HL-60 (cell line): ENCODE measurements around the gene ELMOD3.
"Not testable (repeated sequence)": the region's sequence is repeated elsewhere in the genome, so short reads cannot be mapped to it uniquely, and the experiment has no call there.

Experiments used
- CTCF ChIP-seq: IDR thresholded peaks from one replicate; pipeline ENCODE4 v1.5.1; 2011; ENCODE audit warnings: low read length, control low read depth, inconsistent platforms; ENCODE audit not compliant: insufficient read depth
- POLR2AphosphoS5 ChIP-seq: IDR thresholded peaks from 2 replicates; pipeline ENCODE4 v1.6.1; 2012; ENCODE audit warnings: low read depth
- SPI1 ChIP-seq: IDR thresholded peaks from 2 replicates; pipeline ENCODE4 v1.6.1; 2012; ENCODE audit warnings: low read depth, mild to moderate bottlenecking, borderline replicate concordance

DNA sequence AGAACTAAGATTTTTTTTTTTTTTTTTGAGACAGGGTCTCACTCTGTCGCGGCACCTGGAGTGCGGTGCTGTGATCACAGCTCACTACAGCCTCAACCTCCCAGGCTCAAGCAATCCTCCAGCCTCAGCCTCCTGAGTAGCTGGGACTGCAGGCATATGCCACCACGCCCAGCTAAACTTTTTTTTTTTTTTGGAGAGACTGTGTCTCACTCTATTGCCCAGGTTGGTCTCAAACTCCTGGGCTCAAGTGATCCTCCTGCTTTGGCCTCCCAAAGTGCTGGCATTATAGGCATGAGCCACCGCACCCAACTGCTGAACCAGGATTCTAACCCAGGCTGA lies 59.8 kb downstream of the ELMOD3 start:
- TF ChIP-seq CTCF, POLR2AphosphoS5, SPI1: not testable (repeated sequence)
